Activated CD8-positive, alpha-beta T cell treated with anti-CD3 and anti-CD28 coated beads, Interleukin-2, amount 10 ng/mL, durations not matched to agents 7 days and 5 days (primary cell): ENCODE data around the gene ATP8B4. TPM values are rescaled to one million over a fixed set of nuclear protein-coding genes. Genes with fewer than 3 reads are reported as not detected.

ENCODE experiments used
- ATAC-seq: fragments of 150-1000 bp; cut with Tn5 transposase; one replicate; pipeline ENCODE4 v1.10.0; 2021; ENCODE audit warnings: moderate library complexity
- CTCF ChIA-PET: fragments of 350-600 bp; sonication (Branson Sonifier 250); formaldehyde crosslinking; loops from one replicate; lab custom pipeline; 2021; ENCODE audit warnings: antibody characterized with exemption; lab: Charles Lee
- POLR2A ChIA-PET: fragments of 350-600 bp; sonication (Branson Sonifier 250); formaldehyde crosslinking; loops from one replicate; lab custom pipeline; 2021; ENCODE audit warnings: antibody characterized with exemption; lab: Charles Lee
- DNase-seq: peaks from one replicate; pipeline ENCODE4 v3.0.0-alpha.2; 2020
- H3K27ac Mint-ChIP-seq: one replicate; pipeline ENCODE4 v1.8.0; 2021; ENCODE audit warnings: mild to moderate bottlenecking, mixed read lengths
- H3K27me3 Mint-ChIP-seq: one replicate; pipeline ENCODE4 v1.8.0; 2021; ENCODE audit warnings: low read depth, mixed read lengths
- H3K36me3 Mint-ChIP-seq: one replicate; pipeline ENCODE4 v1.8.0; 2021; ENCODE audit warnings: low read depth, mixed read lengths
- H3K4me1 Mint-ChIP-seq: one replicate; pipeline ENCODE4 v1.8.0; 2021; ENCODE audit warnings: low read depth, mixed read lengths
- H3K4me3 Mint-ChIP-seq: one replicate; pipeline ENCODE4 v1.8.0; 2021; ENCODE audit warnings: mild to moderate bottlenecking, mixed read lengths
- H3K9me3 Mint-ChIP-seq: one replicate; pipeline ENCODE4 v1.8.0; 2022; ENCODE audit warnings: mixed read lengths; ENCODE audit not compliant: insufficient read depth
- total RNA-seq, 2 experiments: library from RNA; stranded (reverse); gene quantifications; one replicate each; pipeline ENCODE4 v1.2.3, GENCODE V29; 2021

The ATP8B4 gene
- total RNA-seq, 2 experiments from 2014 or later, result 35.9 to 39.2 TPM

- ATAC-seq (no peak), DNase-seq (no peak)
- Mint-ChIP-seq H3K4me3 (no peak overlapping the region), H3K27me3 (peaks cover 4% of the 10 kb centered on the region), H3K27ac (no peak overlapping the region), H3K36me3 (no peaks in the 10 kb centered on the region), H3K9me3 (no peaks in the 10 kb centered on the region), H3K4me1 (peaks cover 19% of the 10 kb centered on the region)
- CTCF ChIA-PET, result no interaction called here
- POLR2A ChIA-PET, result no interaction called here
These were observed 304.3 kb downstream of the ATP8B4 start for GRCh38 chr15:49814709-49815108.

- Mint-ChIP-seq H3K4me3 (no peak overlapping the region), H3K9me3 (no peaks in the 10 kb centered on the region), H3K27ac (no peak overlapping the region), H3K36me3 (no peaks in the 10 kb centered on the region), H3K27me3 (peaks cover 2% of the 10 kb centered on the region), H3K4me1 (peaks cover 19% of the 10 kb centered on the region)
- CTCF ChIA-PET, result no interaction called here
- DNase-seq (no peak), ATAC-seq (no peak)
- POLR2A ChIA-PET, result no interaction called here
These were observed 305.4 kb downstream of the ATP8B4 start for GRCh38 chr15:49813625-49814024.

- no peak overlapping the region for H3K27ac Mint-ChIP-seq
- H3K36me3 Mint-ChIP-seq, result no peaks in the 10 kb centered on the region
- DNase-seq, result no peak
- ATAC-seq, result no peak
- ChIA-PET POLR2A (no interaction called here), CTCF (no interaction called here)
- no peaks in the 10 kb centered on the region for H3K9me3 Mint-ChIP-seq
- H3K27me3 Mint-ChIP-seq, result peaks cover 10% of the 10 kb centered on the region
- peaks cover 11% of the 10 kb centered on the region for H3K4me1 Mint-ChIP-seq
- no peak overlapping the region for H3K4me3 Mint-ChIP-seq
These were observed 308.3 kb downstream of the ATP8B4 start for GRCh38 chr15:49810720-49811119.

GRCh38 chr15:49809894-49810609 is 309.0 kb downstream of the ATP8B4 start:
- Mint-ChIP-seq H3K4me1 (peaks cover 4% of the 10 kb centered on the region), H3K4me3 (no peak overlapping the region), H3K36me3 (no peaks in the 10 kb centered on the region), H3K27me3 (peaks cover 10% of the 10 kb centered on the region), H3K27ac (no peak overlapping the region), H3K9me3 (no peaks in the 10 kb centered on the region)
- ATAC-seq (no peak), DNase-seq (no peak)
- CTCF ChIA-PET, result no interaction called here
- POLR2A ChIA-PET, result no interaction called here

- no peaks in the 10 kb centered on the region for H3K36me3 Mint-ChIP-seq
- H3K9me3 Mint-ChIP-seq, result no peaks in the 10 kb centered on the region
- ChIA-PET CTCF (interaction anchor here (0.7 kb wide), 1 partner anchor 294 kb away, joined by 3 read pairs; no protein-coding TSS in a partner anchor), POLR2A (interaction anchor here (0.6 kb wide), 1 partner anchor 454 kb away, joined by 3 read pairs; no protein-coding TSS in a partner anchor)
- H3K27ac Mint-ChIP-seq, result no peak overlapping the region
- no peak for ATAC-seq
- H3K4me3 Mint-ChIP-seq, result no peak overlapping the region
- peaks cover 8% of the 10 kb centered on the region for H3K27me3 Mint-ChIP-seq
- no peak for DNase-seq
- H3K4me1 Mint-ChIP-seq, result no peaks in the 10 kb centered on the region
These were observed 310.7 kb downstream of the ATP8B4 start for GRCh38 chr15:49808341-49808740.

Other genes with a start within 250 kb of the ATP8B4 start
- 10 to 100 TPM; 11.6 to 12.5 TPM for gene SLC27A2, start 63.0 kb upstream of the ATP8B4 start, total RNA-seq
- under 1 TPM in 1 of 2 experiments, not detected in 1; 0.13 TPM for gene HDC, start 146.5 kb upstream of the ATP8B4 start, total RNA-seq
- 10 to 100 TPM; 33.5 to 35.2 TPM for gene GABPB1, start 236.0 kb upstream of the ATP8B4 start, total RNA-seq